Ishikawa (cell line): ENCODE data around the gene RIMBP2.

ENCODE experiments used
- CEBPB ChIP-seq: IDR thresholded peaks from 2 replicates; pipeline ENCODE4 v1.6.1; 2012
- CREB1 ChIP-seq: IDR thresholded peaks from 2 replicates; pipeline ENCODE4 v1.6.1; 2012; ENCODE audit warnings: low read depth
- EGR1 ChIP-seq: IDR thresholded peaks from 2 replicates; pipeline ENCODE4 v1.6.1; 2012
- EP300 ChIP-seq: IDR thresholded peaks from 2 replicates; pipeline ENCODE4 v1.6.1; 2012; ENCODE audit warnings: borderline replicate concordance
- FOXM1 ChIP-seq: IDR thresholded peaks from 2 replicates; pipeline ENCODE4 v1.6.1; 2012; ENCODE audit warnings: low read depth, borderline replicate concordance
- NFIC ChIP-seq: IDR thresholded peaks from 2 replicates; pipeline ENCODE4 v1.6.1; 2012
- RAD21 ChIP-seq: IDR thresholded peaks from 2 replicates; pipeline ENCODE4 v1.6.1; 2012; ENCODE audit warnings: low read depth
- TAF1 ChIP-seq: IDR thresholded peaks from 2 replicates; pipeline ENCODE4 v1.6.1; 2012; ENCODE audit warnings: low read depth, mild to moderate bottlenecking
- TCF12 ChIP-seq: IDR thresholded peaks from 2 replicates; pipeline ENCODE4 v1.6.1; 2012; ENCODE audit warnings: low read depth
- TEAD4 ChIP-seq: IDR thresholded peaks from 2 replicates; pipeline ENCODE4 v1.6.1; 2012
- USF1 ChIP-seq: IDR thresholded peaks from 2 replicates; pipeline ENCODE4 v1.6.1; 2012
- YY1 ChIP-seq: IDR thresholded peaks from 2 replicates; pipeline ENCODE4 v1.6.1; 2012; ENCODE audit warnings: low read depth
- ZBTB7A ChIP-seq: IDR thresholded peaks from 2 replicates; pipeline ENCODE4 v1.6.1; 2012; ENCODE audit warnings: low read depth
- TF ChIP-seq, protein P1 (sequence below): IDR thresholded peaks from 2 replicates; pipeline ENCODE4 v1.6.1; 2012
- TF ChIP-seq, protein P2 (sequence below): IDR thresholded peaks from 2 replicates; pipeline ENCODE4 v1.6.1; 2012; ENCODE audit warnings: low read depth, mild to moderate bottlenecking

RIMBP2 gene

DNA sequence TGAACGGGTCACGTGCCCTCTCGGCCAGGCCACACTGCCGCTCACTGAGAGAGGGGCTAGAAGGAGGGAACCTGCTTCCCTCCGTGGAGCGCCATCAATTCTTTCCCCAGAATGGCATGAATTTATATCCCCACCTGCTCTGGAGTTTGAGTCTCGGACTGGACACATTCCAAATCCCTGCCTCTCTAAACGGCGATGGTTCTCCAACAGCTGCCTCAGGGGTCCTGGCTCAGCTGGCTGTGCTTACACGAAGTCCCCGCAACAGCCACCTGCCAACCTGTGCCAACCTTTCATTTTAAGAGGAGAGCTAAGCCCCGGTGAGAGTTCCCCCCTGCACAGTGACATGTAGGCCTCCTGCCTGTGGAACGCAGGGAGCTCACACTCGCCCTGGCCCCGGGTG lies 73.2 kb downstream of the RIMBP2 start:
- TF ChIP-seq TAF1 (no peak), FOXM1 (no peak), EGR1 (no peak), USF1 (no peak; the same call in 1 of the 2 replicates), CREB1 (no peak), EP300 (no peak), RAD21 (no peak), CEBPB (no peak), ZBTB7A (no peak), NFIC (no peak), YY1 (no peak), TCF12 (no peak), TEAD4 (no peak)
- TF ChIP-seq, protein P1, sequence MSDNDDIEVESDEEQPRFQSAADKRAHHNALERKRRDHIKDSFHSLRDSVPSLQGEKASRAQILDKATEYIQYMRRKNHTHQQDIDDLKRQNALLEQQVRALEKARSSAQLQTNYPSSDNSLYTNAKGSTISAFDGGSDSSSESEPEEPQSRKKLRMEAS = no peak
- TF ChIP-seq, protein P2, sequence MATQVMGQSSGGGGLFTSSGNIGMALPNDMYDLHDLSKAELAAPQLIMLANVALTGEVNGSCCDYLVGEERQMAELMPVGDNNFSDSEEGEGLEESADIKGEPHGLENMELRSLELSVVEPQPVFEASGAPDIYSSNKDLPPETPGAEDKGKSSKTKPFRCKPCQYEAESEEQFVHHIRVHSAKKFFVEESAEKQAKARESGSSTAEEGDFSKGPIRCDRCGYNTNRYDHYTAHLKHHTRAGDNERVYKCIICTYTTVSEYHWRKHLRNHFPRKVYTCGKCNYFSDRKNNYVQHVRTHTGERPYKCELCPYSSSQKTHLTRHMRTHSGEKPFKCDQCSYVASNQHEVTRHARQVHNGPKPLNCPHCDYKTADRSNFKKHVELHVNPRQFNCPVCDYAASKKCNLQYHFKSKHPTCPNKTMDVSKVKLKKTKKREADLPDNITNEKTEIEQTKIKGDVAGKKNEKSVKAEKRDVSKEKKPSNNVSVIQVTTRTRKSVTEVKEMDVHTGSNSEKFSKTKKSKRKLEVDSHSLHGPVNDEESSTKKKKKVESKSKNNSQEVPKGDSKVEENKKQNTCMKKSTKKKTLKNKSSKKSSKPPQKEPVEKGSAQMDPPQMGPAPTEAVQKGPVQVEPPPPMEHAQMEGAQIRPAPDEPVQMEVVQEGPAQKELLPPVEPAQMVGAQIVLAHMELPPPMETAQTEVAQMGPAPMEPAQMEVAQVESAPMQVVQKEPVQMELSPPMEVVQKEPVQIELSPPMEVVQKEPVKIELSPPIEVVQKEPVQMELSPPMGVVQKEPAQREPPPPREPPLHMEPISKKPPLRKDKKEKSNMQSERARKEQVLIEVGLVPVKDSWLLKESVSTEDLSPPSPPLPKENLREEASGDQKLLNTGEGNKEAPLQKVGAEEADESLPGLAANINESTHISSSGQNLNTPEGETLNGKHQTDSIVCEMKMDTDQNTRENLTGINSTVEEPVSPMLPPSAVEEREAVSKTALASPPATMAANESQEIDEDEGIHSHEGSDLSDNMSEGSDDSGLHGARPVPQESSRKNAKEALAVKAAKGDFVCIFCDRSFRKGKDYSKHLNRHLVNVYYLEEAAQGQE = no peak

- TF ChIP-seq NFIC = no peak
- TF ChIP-seq YY1 = no peak
- no peak for TF ChIP-seq EGR1
These were observed 74.4 kb downstream of the RIMBP2 start for GRCh38 chr12:130641533-130642184.

GRCh38 chr12:130640901-130641300 lies 75.2 kb downstream of the RIMBP2 start:
- TF ChIP-seq TAF1 (no peak), EP300 (no peak), TCF12 (no peak), EGR1 (no peak), CEBPB (no peak), USF1 (no peak), CREB1 (no peak), TEAD4 (no peak), YY1 (no peak)
- TF ChIP-seq, protein P1 = no peak
- TF ChIP-seq, protein P2 = no peak

- no peak for TF ChIP-seq TAF1
- no peak for TF ChIP-seq TCF12
- TF ChIP-seq RAD21 = no peak
- no peak for TF ChIP-seq EGR1
- no peak for TF ChIP-seq CEBPB
- TF ChIP-seq ZBTB7A = no peak
- TF ChIP-seq CREB1 = no peak
- TF ChIP-seq NFIC = no peak
- no peak for TF ChIP-seq USF1
- no peak for TF ChIP-seq YY1
- TF ChIP-seq, protein P2 = no peak
- TF ChIP-seq, protein P1 = no peak
- no peak for TF ChIP-seq EP300
- no peak for TF ChIP-seq TEAD4
- TF ChIP-seq FOXM1 = no peak
These were observed 75.6 kb downstream of the RIMBP2 start for GRCh38 chr12:130640496-130640895.
